B cell (primary cell): ENCODE data around the gene C17orf50.

Experiments used
- CTCF ChIP-seq: fragments of 200-600 bp; IDR thresholded peaks from one replicate; pipeline ENCODE4 v1.8.0; 2022; ENCODE audit warnings: antibody characterized with exemption, mild to moderate bottlenecking
- EZH2 ChIP-seq: IDR thresholded peaks from 2 replicates; pipeline ENCODE4 v1.6.1; 2012; ENCODE audit warnings: borderline replicate concordance, low read depth, mild to moderate bottlenecking, moderate library complexity, low read length; ENCODE audit not compliant: insufficient read depth, poor library complexity, severe bottlenecking

- TF ChIP-seq EZH2: no peak
- no peak for TF ChIP-seq CTCF
These were observed 24.2 kb downstream of the C17orf50 start for GRCh38 chr17:35784895-35785294.
